Subcutaneous adipose tissue (tissue), 4 donors: Measurements from ENCODE around the gene CSGALNACT2. TPM values are rescaled to one million over a fixed set of nuclear protein-coding genes. Genes with fewer than 3 reads are reported as not detected.

Source experiments
- total RNA-seq, 4 donors: library from RNA; depleted of rRNA; stranded (reverse); fragments of >200 nt; gene quantifications; one replicate each; pipeline ENCODE4 v1.1.0, GENCODE V29; 2016
- TF ChIP-seq, protein P1 (sequence below): fragments of 450-650 bp; IDR thresholded peaks from one replicate; pipeline ENCODE4 v1.5.1; 2016; ENCODE audit warnings: low read depth, mild to moderate bottlenecking, control low read depth, antibody characterized with exemption, moderate library complexity

Gene CSGALNACT2
- total RNA-seq, 4 donors from 2014 or later = 23.9 to 94.3 (median 41.1) TPM

DNA sequence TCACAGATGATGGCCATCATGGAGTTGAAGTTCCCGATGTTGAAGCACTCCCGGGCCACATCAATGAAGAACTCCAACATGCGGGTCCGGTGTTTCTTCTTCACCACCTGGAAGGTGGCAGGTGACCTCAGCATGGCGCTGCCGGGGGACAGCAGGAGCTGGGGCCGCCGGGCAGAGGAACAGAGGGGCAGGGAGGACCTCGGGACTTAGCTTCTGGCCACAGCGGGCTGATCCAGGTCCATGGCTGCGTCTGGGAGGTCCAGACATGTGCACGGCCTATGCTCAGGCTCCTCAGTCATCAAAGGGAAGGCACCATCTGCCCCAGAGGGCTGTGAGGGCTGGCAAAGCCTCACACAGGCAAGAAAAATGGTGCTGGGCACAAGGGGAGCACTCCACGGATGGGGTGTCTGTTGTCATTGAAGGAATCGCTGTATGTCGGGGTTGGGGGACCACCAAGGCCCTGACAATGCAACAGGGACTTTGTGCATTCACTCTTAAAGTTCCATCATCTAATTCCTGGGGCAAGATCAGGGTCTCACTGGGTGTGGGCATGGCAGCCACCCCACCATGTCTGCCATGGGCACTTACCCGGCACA is 60.9 kb downstream of the CSGALNACT2 start:
- TF ChIP-seq, protein P1, sequence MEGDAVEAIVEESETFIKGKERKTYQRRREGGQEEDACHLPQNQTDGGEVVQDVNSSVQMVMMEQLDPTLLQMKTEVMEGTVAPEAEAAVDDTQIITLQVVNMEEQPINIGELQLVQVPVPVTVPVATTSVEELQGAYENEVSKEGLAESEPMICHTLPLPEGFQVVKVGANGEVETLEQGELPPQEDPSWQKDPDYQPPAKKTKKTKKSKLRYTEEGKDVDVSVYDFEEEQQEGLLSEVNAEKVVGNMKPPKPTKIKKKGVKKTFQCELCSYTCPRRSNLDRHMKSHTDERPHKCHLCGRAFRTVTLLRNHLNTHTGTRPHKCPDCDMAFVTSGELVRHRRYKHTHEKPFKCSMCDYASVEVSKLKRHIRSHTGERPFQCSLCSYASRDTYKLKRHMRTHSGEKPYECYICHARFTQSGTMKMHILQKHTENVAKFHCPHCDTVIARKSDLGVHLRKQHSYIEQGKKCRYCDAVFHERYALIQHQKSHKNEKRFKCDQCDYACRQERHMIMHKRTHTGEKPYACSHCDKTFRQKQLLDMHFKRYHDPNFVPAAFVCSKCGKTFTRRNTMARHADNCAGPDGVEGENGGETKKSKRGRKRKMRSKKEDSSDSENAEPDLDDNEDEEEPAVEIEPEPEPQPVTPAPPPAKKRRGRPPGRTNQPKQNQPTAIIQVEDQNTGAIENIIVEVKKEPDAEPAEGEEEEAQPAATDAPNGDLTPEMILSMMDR = no peak

DNA sequence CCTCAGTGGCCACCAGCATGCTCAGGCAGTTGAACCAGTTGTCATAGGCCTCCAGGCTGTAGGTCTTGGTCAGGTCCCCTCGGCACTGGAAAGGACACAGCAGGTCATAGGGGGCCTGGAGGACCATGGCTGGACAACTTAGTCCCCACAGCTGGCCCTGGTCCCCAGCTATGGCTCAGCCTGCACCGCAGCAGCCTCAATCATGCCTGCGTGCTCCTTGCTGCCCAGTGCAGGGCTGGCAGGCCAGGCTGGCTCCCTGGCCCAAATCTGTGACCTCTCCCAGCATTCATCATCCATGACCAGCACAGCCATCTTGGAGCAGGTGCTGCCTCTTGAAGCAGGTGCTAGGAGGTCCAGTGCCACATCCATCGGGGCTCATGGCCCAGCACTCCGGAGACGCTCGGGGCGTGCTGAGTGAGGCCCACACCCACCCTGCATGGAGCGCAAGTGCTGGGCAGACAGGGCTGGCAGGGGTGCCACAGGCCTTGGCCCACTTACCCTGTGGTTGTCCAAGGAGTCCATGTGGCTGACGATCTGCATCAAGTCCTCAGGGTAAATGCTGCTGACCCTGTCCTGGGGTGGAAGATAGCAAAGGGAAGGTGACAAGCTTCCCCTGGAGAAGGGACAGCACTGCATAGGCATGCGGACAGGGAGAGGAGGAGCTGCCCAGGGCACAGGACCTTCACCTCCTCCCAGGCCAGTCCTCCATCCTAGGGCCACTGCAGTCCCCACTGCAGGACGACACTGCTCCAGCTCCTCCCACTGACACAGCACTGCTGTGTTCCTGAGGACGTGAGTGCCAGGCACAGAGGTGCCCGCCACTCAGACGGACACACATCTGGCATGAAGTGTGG is 61.7 kb downstream of the CSGALNACT2 start:
- TF ChIP-seq, protein P1 = no peak

DNA sequence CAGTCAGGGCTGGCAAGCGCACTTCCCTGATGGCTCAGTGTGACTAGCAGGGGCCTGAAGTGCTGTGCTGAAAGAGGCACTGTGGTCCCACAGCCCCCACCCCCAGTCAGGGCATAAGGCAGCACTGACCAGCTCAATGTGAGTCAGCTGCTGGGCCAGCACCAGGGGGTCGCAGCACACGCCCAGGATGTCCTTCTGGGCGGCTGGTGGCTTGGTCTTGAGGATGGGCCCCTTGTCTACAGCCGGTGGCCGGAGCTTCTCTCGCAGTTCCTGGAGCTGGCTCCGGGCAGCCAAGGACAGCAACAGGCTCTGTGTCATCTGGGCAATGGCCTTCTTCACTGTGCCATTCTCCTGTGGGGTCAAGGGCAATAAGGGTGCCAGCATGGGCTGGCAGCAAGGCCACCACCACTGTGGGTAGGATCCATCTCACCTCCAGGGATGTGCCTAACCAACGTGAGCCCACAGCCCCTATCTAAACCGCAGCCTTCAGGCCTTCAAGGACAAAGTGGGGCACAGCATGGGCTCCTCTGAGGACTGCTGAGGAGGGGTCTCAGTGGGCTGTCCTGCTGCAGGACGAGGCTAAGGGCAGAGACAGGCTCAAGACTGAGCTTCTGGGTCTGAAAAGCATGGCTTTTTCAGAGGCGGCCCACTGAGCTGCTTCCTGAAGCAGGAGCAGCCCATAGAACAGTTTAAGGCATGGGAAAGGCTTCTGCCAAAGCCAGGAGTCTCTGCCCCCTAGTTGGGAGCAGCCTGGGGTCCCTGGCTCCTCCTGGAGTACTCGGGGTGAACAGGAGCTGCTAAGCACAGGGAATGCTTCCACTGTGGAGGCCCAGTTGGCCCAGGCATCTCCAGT is 62.5 kb downstream of the CSGALNACT2 start:
- TF ChIP-seq, protein P1 = no peak

DNA sequence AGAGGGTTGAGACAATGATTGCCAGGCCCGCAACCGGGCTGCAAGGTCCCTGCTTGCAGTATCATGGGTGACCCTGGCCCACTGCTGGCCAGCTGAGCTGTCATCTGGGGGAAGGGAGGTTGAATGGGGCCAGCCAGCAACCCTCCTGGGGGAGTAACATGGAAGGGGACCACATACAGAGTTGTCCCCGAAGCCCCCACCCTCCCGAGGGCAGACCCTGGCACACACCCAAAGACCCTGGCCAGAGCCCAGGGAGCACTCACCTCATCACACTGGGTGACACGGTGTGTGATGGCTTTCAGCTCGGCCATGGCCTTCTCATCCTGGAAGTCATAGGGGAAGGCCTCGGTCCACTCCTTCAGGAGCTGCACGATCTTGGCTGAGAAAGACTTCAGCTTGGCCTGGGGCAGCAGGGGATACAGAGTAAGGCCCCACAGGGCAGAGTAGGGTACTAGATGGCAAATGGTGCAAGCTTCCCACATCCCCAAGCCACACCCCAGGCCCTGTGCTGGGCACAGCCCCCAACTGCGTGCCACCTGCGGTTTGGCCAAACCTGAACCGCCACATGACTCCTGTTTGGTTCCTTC is 63.4 kb downstream of the CSGALNACT2 start:
- TF ChIP-seq, protein P1 = no peak

DNA sequence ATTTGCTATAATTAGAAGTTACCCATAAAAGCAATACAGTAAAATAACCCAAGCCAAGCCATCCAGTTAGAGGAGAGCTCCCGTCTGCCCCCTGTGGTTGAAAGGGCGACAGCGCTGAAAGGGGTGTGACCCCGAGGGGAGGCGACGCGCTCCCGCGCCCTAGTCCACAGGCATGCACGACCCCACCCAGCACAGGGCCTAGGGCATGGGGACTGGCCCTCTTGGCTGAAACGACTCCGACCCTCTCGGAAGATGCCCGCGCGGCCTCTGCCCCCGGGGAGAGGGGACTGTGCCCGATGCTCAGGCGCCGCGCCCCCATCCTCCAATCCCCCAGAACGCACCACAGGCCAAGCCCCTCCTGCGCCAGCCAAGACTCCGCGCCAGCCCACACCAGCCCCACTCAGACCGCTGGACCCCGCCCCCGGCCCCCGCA is 64.0 kb downstream of the CSGALNACT2 start:
- TF ChIP-seq, protein P1 = no peak

DNA sequence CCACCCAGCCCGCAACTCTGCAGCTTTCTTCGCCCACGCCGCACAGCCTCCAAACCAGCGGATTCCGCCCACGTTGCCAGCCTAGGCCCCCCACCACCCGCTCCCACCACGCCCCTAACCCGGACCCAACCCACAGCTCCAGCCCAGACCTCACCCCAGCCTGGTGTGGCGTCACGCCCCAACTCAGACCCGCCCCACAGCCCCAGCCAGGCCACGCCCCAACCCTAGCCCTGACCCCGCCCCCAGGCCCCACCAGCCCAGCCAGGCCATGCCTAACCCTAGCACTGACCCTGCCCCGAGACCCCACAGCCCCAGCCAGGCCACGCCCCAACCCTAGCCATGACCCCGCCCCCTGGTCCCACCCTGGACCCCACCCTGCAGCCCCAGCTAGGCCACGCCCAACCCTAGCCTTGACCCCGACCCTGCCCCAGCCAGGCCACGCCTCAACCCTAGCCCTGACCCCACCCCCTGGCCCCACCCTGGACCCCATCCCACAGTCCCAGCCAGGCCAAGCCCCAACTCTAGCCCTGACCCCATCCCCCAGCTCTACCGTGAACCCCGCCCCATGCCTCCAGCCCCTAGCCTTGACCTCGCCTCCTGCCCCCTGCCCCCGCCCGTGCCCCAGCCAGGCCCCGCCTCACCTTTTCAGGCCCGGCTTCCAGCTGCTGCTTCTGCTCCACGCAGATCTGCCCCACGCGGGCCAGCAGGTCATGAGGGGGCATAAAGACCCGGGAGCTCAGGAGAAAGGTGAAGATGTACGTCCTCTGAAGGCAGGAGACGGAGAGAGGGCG is 64.6 kb downstream of the CSGALNACT2 start:
- TF ChIP-seq, protein P1 = no peak
